Neural progenitor cell (in vitro differentiated cells): ENCODE data around the gene GRK3.

ENCODE experiments used
- CTCF ChIP-seq: fragments of 200-600 bp; sonication (generic); IDR thresholded peaks from 2 replicates; pipeline ENCODE4 v1.5.1; 2017; ENCODE audit warnings: antibody characterized with exemption, mild to moderate bottlenecking
- EZH2phosphoT487 ChIP-seq: fragments of 200-600 bp; sonication (generic); IDR thresholded peaks from 2 replicates; pipeline ENCODE4 v1.6.1; 2017; ENCODE audit warnings: antibody characterized with exemption

- TF ChIP-seq CTCF (no peak), EZH2phosphoT487 (no peak)
Measured at GRCh38 chr22:25655371-25655935, 91.0 kb downstream of the GRK3 start.
